CD4-positive, alpha-beta T cell treated with Interleukin-21 for 1 hour (primary cell): ENCODE results near the gene OFD1.
A peak's percentile ranks its signal among the peaks of the same experiment; 100 is the strongest.

Source experiments
- DNase-seq: peaks from one replicate; pipeline ENCODE4 v3.0.0-alpha.2; 2020

The OFD1 gene

GRCh38 chrX:13734278-13735172, at the start of gene OFD1, which contains the start of gene TRAPPC2:
OFD1 (plus strand) TSS chrX:13734748; CDS start chrX:13735072, 324 bp downstream.
TRAPPC2 (minus strand) TSS chrX:13734620; CDS start chrX:13719963, 14,657 bp downstream.
- peak; percentile 94 for DNase-seq

- DNase-seq, result no peak
Observed at GRCh38 chrX:13685126-13685763, 49.3 kb upstream of the OFD1 start.

DNA sequence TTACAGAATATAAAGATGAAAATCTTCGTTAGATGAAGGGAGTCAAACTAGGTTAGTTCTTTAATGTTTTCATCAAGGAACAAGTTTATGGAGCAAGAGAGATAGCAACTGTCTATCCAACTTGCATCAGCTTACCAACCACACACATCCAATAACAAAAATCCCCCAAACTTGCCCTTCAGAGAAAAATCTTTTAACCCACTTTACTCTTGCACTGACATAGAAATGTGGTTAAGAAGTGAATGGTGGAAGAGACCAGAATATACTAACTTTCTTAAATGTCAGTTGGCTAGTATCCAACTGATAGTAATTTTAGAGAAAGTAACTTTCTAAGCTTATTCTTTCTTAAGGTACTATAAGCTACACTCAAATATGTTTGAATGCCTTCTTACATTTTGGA, 47.3 kb upstream of the OFD1 start:
- DNase-seq, result no peak

DNA sequence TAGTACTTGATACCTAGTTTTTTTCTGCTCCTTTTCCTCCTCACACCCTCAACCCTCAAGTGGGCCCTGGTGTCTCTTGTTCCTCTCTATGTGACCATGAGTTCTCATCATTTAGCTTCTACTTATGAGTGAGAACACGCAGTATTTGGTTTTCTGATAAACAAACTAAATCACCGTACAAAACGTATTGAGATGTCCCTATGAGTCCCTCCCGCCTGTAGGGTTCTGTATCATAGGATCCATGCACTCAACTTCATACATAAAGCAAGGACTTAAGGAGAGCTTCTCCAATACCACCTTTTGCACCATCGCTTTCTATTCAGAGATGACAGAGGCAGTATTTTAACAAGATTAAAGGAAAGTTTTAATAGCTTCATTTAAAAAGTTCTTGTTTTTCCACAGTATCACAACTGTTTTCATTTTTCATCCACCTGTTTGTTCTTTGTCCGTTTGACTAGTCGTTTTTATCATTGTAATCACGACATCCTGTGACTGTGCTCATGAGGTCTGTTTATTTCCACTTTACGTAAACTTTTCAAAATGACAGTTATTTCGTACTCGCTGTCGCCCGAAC, 46.1 kb upstream of the OFD1 start:
- DNase-seq, result peak; percentile 27

DNA sequence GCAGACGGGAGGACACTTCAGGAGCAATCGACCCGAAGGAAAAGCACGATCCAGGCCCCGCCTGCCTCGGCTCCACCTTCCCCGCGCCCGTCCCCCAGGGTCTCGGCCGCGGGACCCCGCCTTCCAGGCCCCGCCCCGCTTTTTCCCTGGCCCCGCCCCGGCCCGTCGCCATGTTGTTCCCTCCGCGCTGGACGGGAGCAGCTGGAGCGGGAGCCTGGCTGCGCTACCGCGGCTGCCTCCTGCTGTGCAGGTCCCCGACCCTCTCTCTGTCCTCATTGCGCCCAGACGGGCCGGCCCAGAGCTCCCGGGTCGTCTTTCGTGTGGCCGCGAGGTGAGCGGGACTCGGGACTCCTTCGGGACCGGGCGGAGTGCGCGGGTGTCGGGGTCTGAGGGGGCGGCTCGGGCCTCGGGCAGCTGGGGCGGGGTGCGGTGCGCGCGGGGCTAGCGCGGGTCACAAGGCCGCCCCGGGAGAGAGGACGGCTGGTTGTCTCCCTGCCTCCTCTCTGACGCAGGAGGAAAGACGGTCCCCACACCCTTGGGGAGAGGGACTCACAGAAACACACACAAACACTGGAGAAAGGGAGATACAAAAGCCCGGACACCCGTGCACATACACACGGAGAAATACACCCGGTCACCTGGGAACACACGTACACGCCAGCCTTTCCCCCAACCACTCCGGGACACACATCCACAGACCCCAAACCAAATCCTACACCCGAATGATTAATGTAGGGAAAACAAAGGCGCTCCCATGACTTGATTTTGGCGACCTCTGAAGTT, 45.4 kb upstream of the OFD1 start, which contains the start of gene RAB9A:
RAB9A (plus strand) TSS at position 171 of the 783 bp plus-strand sequence. CDS start 19,619 bp downstream, outside the sequence.
- peak; percentile 82 for DNase-seq

- peak; percentile 6 for DNase-seq
Observed at GRCh38 chrX:13689741-13690211, 44.8 kb upstream of the OFD1 start.

DNA sequence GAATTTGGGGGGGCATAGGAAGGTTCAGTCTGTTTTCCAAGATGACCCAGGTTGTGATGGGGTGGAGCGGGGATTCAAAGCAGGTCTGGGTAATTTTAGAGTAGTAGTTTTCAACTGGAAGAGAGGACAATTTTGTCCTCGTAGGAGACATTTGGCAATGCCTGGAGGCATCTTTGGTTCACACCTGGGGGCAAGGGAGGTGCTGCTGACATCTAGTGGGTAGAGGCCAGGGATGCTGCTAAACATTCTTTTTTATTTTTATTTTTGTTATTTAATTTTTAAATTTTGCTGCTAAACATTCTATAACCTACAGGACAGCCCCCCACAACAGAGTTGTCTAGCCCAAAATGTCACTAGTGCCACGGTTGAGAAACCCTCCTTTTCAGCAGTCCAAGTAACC, 43.7 kb upstream of the OFD1 start:
- peak; percentile 37 for DNase-seq

DNA sequence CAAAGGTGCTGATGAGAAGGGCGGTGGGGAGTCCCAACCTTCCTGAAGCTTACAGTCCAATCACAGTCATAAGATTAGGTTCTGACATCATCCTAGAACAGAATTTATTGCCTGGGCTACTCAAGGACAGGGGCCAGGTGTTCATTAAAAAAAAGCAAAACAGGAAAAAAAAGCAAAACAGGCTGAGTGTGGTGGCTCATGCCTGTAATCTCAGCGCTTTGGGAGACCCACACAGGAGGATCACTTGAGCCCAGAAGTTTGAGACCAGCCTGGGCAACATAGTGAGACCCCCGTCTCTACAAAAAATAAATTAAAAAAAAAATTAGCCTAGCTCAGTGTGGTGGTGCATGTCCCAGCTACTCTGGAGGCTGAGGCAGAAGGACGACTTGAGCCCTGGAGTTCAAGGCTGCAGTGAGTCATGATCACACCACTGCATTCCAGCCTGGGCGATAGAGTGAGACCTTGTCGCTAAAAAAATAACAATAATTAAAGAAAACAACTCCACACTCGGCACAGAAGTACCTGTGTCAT, 42.6 kb upstream of the OFD1 start:
- peak; percentile 19 for DNase-seq

GRCh38 chrX:13692771-13693231, 41.7 kb upstream of the OFD1 start:
- DNase-seq, result no peak

GRCh38 chrX:13693341-13693961, 41.1 kb upstream of the OFD1 start:
- DNase-seq, result no peak

- DNase-seq, result no peak
Observed at GRCh38 chrX:13694359-13694758, 40.2 kb upstream of the OFD1 start.

GRCh38 chrX:13694983-13695382, 39.6 kb upstream of the OFD1 start:
- DNase-seq, result no peak

GRCh38 chrX:13695601-13696115, 38.9 kb upstream of the OFD1 start:
- DNase-seq, result no peak

GRCh38 chrX:13697455-13697854, 37.1 kb upstream of the OFD1 start:
- DNase-seq, result no peak

DNA sequence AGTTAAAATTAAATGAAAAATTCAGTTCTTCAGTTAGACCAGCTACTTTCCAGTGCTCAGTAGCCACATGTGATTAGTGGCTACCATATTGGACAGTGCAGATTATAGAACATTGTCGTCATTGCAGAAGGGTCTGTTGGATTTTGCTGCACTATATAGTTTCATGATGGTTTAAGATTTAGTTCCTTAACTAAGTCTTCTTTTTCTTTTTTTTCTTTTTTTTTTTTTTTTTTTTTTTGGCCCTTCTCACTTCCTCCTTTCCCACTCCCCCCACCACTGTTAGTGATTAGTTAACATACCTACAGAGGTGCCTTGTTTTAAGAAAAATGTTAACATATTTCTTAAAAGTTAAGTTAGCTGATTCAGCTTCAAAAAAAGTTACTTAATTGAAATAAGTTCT, 36.6 kb upstream of the OFD1 start:
- no peak for DNase-seq

DNA sequence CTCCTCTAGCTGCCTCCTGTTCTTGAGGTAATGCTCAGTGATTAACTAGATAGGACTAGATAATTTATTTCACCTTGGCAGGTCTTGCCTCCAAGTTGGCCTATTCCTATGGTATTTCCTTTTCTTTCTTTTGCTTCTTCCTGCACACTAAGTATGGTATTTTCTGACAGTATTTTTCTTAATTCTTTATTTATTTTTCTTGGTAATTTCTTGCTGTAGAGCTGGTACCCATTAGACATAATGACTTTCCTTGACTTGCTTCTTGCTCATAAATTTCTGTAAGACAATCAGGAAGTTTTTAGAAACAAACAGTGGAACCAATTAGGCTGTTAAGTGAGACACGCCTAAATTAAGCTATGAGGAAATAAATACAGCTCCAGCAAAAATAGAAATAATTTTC, 36.1 kb upstream of the OFD1 start:
- DNase-seq, result no peak

GRCh38 chrX:13699183-13699826, 35.2 kb upstream of the OFD1 start:
- DNase-seq, result no peak

GRCh38 chrX:13700380-13700779, 34.2 kb upstream of the OFD1 start:
- no peak for DNase-seq

GRCh38 chrX:13702111-13702789, 32.3 kb upstream of the OFD1 start:
- no peak for DNase-seq

DNA sequence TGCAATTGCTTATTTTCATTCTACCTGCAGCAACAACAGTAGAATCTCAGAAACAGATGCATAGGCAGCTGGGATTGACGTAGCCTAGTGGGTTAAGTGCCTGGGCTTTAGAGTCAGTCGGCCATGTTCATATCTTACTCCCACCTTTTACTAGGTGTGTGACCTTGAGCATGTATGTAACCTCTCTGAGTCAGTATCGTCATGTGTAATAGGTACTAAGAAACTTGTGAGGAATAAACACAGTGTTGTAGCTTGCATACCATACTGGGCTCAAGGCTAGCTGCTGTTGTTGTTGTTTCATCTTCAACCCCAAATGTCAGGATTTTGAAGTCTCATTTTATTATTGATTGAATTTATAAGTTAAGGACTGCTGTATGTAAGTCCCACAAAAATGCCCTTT, 31.4 kb upstream of the OFD1 start:
- DNase-seq, result no peak
